ENCODE data around the gene HSPB2.
"Not testable (repeated sequence)": the region's sequence is repeated elsewhere in the genome, so short reads cannot be mapped to it uniquely, and the experiment has no call there.

HSPB2 gene

DNA sequence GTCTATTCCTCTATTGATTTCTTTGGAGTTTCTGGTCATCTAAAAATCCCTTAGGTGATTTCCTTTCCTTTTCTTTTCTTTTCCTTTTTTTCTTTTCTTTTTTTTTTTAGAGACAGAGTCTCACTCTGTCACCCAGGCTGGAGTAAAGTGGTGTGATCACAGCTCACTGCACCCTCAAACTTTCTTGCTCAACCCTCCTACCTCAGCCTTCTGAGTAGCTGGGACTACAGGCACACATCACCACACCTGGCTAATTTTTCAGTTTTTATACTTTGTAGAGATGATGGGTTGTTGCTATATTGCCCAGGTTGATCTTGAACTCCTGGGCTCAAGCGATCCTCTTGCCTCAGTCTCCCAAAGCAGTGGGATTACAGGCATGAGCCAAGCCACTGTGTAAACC lies 4.2 kb downstream of the HSPB2 start:
- DNase-seq = no peak

GRCh38 chr11:111917312-111917711 lies 4.8 kb downstream of the HSPB2 start:
- DNase-seq = no peak

- no peak for DNase-seq
These were observed 5.3 kb downstream of the HSPB2 start for GRCh38 chr11:111917788-111918187.

GRCh38 chr11:111918390-111919256 lies 6.1 kb downstream of the HSPB2 start, which contains the start of gene C11orf52:
Gene C11orf52 (plus strand): TSS chr11:111918913. CDS start chr11:111918973, 60 bp downstream.
- DNase-seq = no peak

DNA sequence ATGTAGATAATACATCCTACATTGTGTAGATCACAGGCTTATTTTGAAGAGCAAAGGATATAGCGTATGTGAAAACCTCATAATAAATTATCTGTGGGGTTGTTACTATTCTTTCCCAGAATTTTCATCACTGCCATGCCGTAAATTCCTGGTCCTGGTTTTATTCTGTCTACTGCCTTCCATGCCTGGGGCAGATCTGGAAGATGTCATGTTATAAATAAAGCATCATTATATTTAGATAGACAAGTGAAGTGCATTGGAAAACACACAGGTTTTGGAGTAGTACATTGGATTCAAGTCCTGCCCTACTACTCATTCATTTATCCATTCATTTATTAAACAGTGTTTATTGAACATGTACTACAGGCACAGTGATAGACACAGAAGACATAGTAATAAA lies 8.4 kb downstream of the HSPB2 start:
- no peak for DNase-seq

DNA sequence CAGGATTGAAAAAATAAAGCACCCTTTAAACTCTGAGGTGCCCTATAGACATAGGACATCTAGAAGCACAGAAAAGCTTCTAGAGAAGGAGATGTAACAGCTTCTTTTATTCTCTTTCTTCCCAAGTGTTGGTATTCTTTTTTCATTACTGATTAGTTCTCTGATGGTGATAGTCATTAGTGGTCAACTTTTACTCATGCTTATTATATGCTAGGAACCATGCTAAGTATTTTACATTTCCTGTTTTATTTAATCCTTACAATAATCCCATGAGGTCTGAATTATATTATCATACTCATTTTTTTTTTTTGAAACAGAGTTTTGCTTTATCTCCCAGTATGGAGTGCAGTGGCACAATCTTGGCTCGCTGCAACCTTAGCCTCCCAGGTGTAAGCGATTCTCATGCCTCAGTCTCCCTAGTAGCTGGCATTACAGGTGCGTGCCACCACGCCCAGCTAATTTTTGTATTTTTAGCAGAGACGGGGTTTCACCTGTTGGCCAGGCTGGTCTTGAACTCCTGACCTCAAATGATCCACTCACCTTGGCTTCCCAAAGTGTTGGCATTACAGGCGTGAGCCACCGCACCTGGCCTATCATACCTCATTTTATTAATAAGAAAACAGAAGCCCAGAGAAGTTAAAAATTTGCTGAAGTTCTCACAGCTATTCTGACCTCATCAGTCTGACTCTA lies 9.2 kb downstream of the HSPB2 start:
- DNase-seq = no peak

- DNase-seq = no peak
These were observed 10.3 kb downstream of the HSPB2 start for GRCh38 chr11:111922803-111923202.

DNA sequence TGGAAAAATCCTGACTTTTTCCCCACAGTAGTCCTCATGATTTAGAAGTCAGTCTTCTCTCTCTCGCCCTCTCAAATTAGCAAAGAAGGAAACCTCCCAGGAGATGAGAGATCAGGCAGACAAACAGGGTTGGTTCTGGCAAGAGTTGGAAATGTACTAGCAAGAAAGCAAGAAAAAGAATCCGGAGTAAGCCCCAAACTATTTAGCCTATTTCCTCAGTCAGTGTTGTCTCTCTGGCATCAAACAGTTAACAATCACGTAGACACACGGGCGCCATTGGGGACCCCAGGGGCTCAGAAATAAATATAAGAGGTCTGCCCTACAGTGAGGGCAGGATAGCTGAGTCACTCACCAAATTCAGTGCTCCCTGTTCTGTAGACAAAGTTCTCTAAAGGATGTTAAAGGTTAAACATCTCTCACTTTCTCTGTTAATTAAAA lies 10.8 kb downstream of the HSPB2 start:
- no peak for DNase-seq

- no peak for DNase-seq
These were observed 11.4 kb downstream of the HSPB2 start for GRCh38 chr11:111923951-111924350.

DNA sequence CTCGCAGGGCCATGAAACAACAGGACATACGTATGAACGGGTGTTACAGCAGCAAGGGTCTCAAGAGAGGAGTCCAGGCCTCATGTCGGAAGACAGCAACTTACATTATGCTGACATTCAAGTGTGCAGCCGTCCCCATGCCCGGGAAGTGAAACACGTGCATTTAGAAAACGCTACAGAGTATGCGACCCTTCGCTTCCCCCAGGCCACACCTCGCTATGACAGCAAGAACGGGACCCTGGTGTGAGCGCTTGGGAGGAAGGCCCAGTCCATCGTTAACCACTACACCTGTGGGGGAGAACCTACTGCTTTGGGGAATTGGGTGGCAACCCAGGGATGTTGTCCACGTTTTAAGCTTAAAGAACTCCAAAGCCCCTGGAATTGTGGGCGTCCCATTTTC lies 13.4 kb downstream of the HSPB2 start:
- DNase-seq = no peak

- peak; percentile 90 to 96 for DNase-seq
These were observed 14.2 kb downstream of the HSPB2 start for GRCh38 chr11:111926505-111927391.

GRCh38 chr11:111930472-111930871 lies 17.9 kb downstream of the HSPB2 start:
- DNase-seq = no peak

- no peak for DNase-seq
These were observed 20.0 kb downstream of the HSPB2 start for GRCh38 chr11:111932611-111932950.

- not testable (repeated sequence) for DNase-seq
These were observed 20.6 kb downstream of the HSPB2 start for GRCh38 chr11:111933176-111933575.

- no peak for DNase-seq
These were observed 21.3 kb downstream of the HSPB2 start for GRCh38 chr11:111933872-111934271.

DNA sequence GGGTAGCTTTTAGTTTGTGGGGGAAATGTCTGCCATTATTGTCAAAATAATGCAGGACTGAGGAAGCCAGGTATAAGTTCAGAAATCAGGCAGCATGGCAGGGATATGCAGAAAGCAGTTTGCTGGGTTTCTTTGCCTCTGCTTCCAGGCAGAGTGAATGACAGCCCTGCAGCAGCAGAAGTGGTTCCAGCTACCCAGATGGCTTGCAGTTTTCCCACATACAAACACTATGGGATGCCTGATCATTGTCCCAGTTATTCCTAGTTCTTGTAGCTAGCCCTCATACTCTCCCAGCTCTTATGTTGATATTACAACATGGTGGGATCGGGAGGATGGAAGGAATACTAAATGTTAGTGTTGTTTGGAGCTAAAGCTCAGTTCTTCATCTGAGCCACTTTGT lies 21.8 kb downstream of the HSPB2 start:
- no peak for DNase-seq

DNA sequence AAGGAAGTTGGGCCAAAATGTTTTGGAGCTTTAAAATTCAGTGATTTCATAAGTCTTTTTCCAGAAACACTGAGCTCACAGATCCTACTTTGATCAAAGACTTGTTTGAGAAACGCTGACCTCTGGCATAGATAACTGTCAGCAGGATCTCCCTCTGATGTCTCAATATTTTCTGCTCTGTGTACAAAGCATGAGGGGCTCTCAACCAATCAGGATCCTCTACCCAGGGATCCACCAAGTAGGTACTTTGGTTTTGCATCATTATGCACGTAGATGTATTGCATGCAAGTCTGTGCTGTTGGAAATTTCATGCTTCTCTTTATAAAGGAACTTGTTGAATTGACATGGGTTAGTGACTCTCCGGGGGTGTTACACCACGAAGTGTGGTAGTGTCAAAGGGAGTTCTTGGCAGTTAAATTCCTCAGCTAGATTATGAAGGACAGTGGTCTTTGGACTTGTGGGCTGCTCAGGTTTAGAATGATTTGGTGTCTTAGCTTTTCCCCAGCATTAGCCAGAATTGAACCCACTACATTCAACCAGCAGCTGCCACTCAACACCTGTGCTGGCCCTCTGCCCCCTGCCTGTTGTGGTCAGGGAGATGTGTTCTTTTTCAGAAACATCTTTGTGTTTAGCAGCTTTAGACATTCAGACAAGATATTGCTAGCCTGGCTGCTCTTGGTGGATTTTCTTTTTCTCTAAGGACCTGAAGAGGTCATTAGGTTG lies 22.9 kb downstream of the HSPB2 start:
- DNase-seq = no peak

DNA sequence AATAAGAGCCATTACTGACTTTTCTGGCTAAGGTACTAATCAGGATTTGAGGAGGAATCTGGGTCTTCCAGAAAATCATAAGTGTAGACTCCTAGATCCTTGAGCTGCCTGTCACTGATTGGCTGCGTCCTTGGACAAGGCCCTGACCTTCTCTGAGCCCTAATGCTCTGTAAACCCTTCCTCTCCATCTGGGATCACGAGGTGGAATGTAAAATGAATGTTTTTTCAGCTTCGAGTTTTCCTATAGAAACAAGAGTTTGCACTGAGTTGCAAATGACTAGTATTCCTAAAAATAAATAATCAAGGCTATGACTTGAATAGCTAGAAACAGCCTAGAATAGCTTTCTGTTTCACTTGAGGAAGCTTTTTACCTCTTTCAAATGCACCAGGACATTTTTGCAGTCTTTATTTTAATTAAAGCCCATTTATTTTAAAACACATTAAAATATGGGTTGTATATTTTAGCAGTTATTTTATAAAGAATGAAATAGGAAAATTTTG lies 23.6 kb downstream of the HSPB2 start:
- no peak for DNase-seq

GRCh38 chr11:111937461-111937769 lies 24.9 kb downstream of the HSPB2 start:
- no peak for DNase-seq

GRCh38 chr11:111937844-111938243 lies 25.3 kb downstream of the HSPB2 start:
- no peak for DNase-seq

DNA sequence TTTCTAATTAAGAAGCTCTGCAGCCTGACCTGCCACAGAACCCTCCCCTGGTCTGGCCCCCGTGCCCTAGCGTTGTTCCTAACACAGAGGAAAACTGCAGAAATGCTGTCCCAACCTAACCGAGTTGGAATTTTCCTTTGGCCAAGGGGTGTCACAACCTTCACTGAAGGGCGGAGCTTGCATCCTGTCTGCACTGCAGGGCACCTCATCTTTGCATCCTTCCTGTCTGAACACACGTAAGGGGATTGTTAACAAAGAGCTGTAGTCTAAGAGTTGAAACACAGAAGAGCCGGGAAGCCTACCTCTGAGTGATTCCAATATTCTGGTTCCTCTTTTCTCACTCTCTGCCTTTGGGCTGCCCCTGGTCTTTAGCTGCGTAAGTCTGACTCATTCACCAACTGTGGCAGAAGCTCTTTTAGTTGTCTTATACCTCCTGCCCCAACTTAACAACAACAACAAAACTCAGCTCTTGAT lies 26.2 kb downstream of the HSPB2 start:
- DNase-seq = peak; percentile 18 to 91

GRCh38 chr11:111939836-111940604 lies 27.5 kb downstream of the HSPB2 start:
- no peak for DNase-seq

All from bone marrow (tissue), 2 donors.